GM12878 (cell line): ENCODE results near the gene NRXN3. TPM values are rescaled to one million over a fixed set of nuclear protein-coding genes. Genes with fewer than 3 reads are reported as not detected.

Experiments used
- ATAC-seq: fragments of 200-7000 bp; cut with Tn5 transposase; 3 replicates; pipeline ENCODE4 v1.9.1; 2020; ENCODE audit warnings: mild to moderate bottlenecking, moderate library complexity
- BruUV-seq: library from RNA; stranded (reverse); fragments of 400-500 nt; replicated peaks from 2 replicates; lab custom pipeline; 2021; lab: Mats Ljungman, UMichigan
- CTCF ChIA-PET: fragments of 300-600 bp; sonication (Branson Sonifier 250); formaldehyde crosslinking; extraction: SDS; loops from one replicate; lab custom pipeline; 2021; ENCODE audit warnings: inconsistent platforms; lab: Yijun Ruan, JAX
- POLR2A ChIA-PET: fragments of 350-600 bp; formaldehyde crosslinking; extraction: SDS; loops from one replicate; lab custom pipeline; 2021; ENCODE audit warnings: inconsistent platforms; lab: Charles Lee
- RAD21 ChIA-PET: fragments of 300-600 bp; sonication (Branson Sonifier 250); formaldehyde crosslinking; loops from one replicate; lab custom pipeline; 2023; ENCODE audit warnings: antibody characterized with exemption; ENCODE audit not compliant: unreplicated experiment; lab: Charles Lee
- SMC1A ChIA-PET: fragments of 300-600 bp; sonication (Branson Sonifier 250); formaldehyde crosslinking; loops from one replicate; lab custom pipeline; 2023; ENCODE audit not compliant: unreplicated experiment, uncharacterized antibody; lab: Charles Lee
- DNase-seq: peaks from one replicate; pipeline ENCODE4 v3.0.0-alpha.2; 2011; ENCODE audit warnings: low read depth, low spot score
- FAIRE-seq: peaks from 3 replicates; lab custom pipeline; 2011; peaks lifted over from hg19 to GRCh38; lab: Jason Lieb, UNC
- H2AFZ ChIP-seq: 2 replicates; pipeline ENCODE4 v1.6.0; 2011; ENCODE audit warnings: low read depth, low read length, control low read depth; ENCODE audit not compliant: control insufficient read depth
- H3K27ac ChIP-seq: 2 replicates; pipeline ENCODE4 v1.5.1; 2011; ENCODE audit warnings: control low read depth; ENCODE audit not compliant: control insufficient read depth, insufficient read depth
- H3K27me3 ChIP-seq, 2 experiments: replicated peaks in 1 of 2; 2 replicates each; pipeline versions ENCODE4 v1.6.0 to v1.6.1; 2011; ENCODE audit warnings: low read length in 1 of 2; ENCODE audit not compliant: control insufficient read depth in 2 of 2, insufficient read depth in 2 of 2
- H3K36me3 ChIP-seq, 2 experiments: 2 replicates each; pipeline ENCODE4 v1.5.1; 2011; ENCODE audit warnings: low read length in 1 of 2; ENCODE audit not compliant: control insufficient read depth in 2 of 2, insufficient read depth in 2 of 2
- H3K4me1 ChIP-seq: 2 replicates; pipeline ENCODE4 v1.6.1; 2011; ENCODE audit warnings: mild to moderate bottlenecking, low read length, moderate library complexity, mixed read lengths; ENCODE audit not compliant: control insufficient read depth, insufficient read depth
- H3K4me2 ChIP-seq: 2 replicates; pipeline ENCODE4 v1.6.0; 2011; ENCODE audit warnings: control low read depth; ENCODE audit not compliant: control insufficient read depth, insufficient read depth
- H3K4me3 ChIP-seq: fragments of 200-600 bp; sonication (generic); 2 replicates; pipeline ENCODE4 v1.5.1; 2016
- H3K79me2 ChIP-seq: 2 replicates; pipeline ENCODE4 v1.6.0; 2011; ENCODE audit warnings: low read length; ENCODE audit not compliant: control insufficient read depth, insufficient read depth
- H3K9ac ChIP-seq: 2 replicates; pipeline ENCODE4 v1.8.0; 2011; ENCODE audit warnings: low read length, control low read depth, mixed read lengths; ENCODE audit not compliant: control insufficient read depth, insufficient read depth
- H3K9me3 ChIP-seq: replicated peaks from 3 replicates; pipeline ENCODE4 v1.5.1; 2011; ENCODE audit warnings: mild to moderate bottlenecking, low read length; ENCODE audit not compliant: control insufficient read depth, insufficient read depth
- H4K20me1 ChIP-seq: 2 replicates; pipeline ENCODE4 v1.6.0; 2011; ENCODE audit not compliant: control insufficient read depth, insufficient read depth
- ATF7 ChIP-seq: fragments of 450-650 bp; IDR thresholded peaks from 2 replicates; pipeline ENCODE4 v1.6.1; 2016; ENCODE audit warnings: low read depth, mild to moderate bottlenecking
- CHD1 ChIP-seq: IDR thresholded peaks from 2 replicates; pipeline ENCODE4 v1.6.1; 2012; ENCODE audit warnings: low read depth, low read length, improper control_type of control experiment
- JUND ChIP-seq: IDR thresholded peaks from 2 replicates; pipeline ENCODE4 v1.6.1; 2012; ENCODE audit warnings: low read depth, mild to moderate bottlenecking, low read length, improper control_type of control experiment, moderate library complexity
- NR2C2 ChIP-seq: IDR thresholded peaks from 2 replicates; pipeline ENCODE4 v1.6.1; 2011; ENCODE audit warnings: borderline replicate concordance, low read depth; ENCODE audit not compliant: control insufficient read depth, insufficient read length
- REST ChIP-seq: IDR thresholded peaks from 2 replicates; pipeline ENCODE4 v1.6.1; 2012; ENCODE audit warnings: mild to moderate bottlenecking, low read depth, low read length
- SIN3A ChIP-seq: IDR thresholded peaks from 2 replicates; pipeline ENCODE4 v1.6.1; 2012; ENCODE audit warnings: low read depth, low read length, improper control_type of control experiment
- SMARCA5 ChIP-seq: fragments of 450-650 bp; IDR thresholded peaks from 2 replicates; pipeline ENCODE4 v1.6.1; 2017; ENCODE audit warnings: mild to moderate bottlenecking
- TBL1XR1 ChIP-seq: IDR thresholded peaks from 2 replicates; pipeline ENCODE4 v1.6.1; 2012; ENCODE audit warnings: low read depth, low read length, improper control_type of control experiment
- TCF12 ChIP-seq: IDR thresholded peaks from 2 replicates; pipeline ENCODE4 v1.6.1; 2011; ENCODE audit warnings: low read depth, mild to moderate bottlenecking, low read length
- USF2 ChIP-seq: IDR thresholded peaks from 2 replicates; pipeline ENCODE4 v1.6.1; 2011; ENCODE audit warnings: low read depth, low read length, improper control_type of control experiment, borderline replicate concordance
- whole genome bisulfite sequencing: methylation state at CpG from one replicate; pipeline ENCODE4 v1.1.6; 2016; ENCODE audit warnings: low lambda C conversion rate; ENCODE audit not compliant: insufficient replicate concordance, insufficient coverage; ENCODE audit errors: missing lambda C conversion rate; 5-methylcytosine and 5-hydroxymethylcytosine counted together
- in situ Hi-C: fragments of 300-500 bp; cut with MboI; formaldehyde crosslinking; loops from 9 replicates; pipeline ENCODE4 v1.14.3; 2018; ENCODE audit warnings: mixed read lengths
- intact Hi-C: fragments of 100-400 bp; cut with micrococcal nuclease; formaldehyde crosslinking; loops from one replicate; pipeline ENCODE4 v1.14.2; 2022; ENCODE audit not compliant: unreplicated experiment
- polyA plus RNA-seq, 11 experiments: library from polyadenylated mRNA; depleted of rRNA in 4 of 11; unstranded in 6 of 11; stranded (reverse) in 5 of 11; fragments of >200 nt; fragmentation: Nextera tagmentation in 4 of 11; fragmentation: Illumina TruSeq in 1 of 11; extraction: Ambion mirVana in 4 of 11; extraction: Trizol in 1 of 11; gene quantifications; 1 replicate in 1 of 11; 2 replicates in 10 of 11; pipeline versions ENCODE4 v1.2.1 to v1.2.3, GENCODE V29; 2011 to 2016; ENCODE audit warnings: inconsistent platforms in 2 of 11, missing spikeins in 2 of 11, low read depth in 1 of 11
- total RNA-seq, 4 experiments: library from RNA; depleted of rRNA in 3 of 4; stranded (reverse); fragments of >200 nt in 3 of 4; fragmentation: Illumina TruSeq in 1 of 4; extraction: Trizol in 1 of 4; gene quantifications; 2 replicates each; pipeline versions ENCODE4 v1.2.1 to v1.2.3, GENCODE V29; 2013 to 2021

Gene NRXN3
- total and polyA plus RNA-seq, 10 of the 15 experiments (the other 5 are each of a cell fraction or from before 2014, with no cell fraction given): 0.52 to 3.3 (median 1.4) TPM

- H2AFZ ChIP-seq: no peak overlapping the region
- in situ Hi-C loops: no loop called here
- no peak for ATAC-seq
- intact Hi-C loops: no loop called here
- WGBS: 3% methylated on average over 6 of the region's 6 CpGs
- no peak for TF ChIP-seq CHD1
- no peak for TF ChIP-seq ATF7
- no peak for TF ChIP-seq SIN3A
- no peak for TF ChIP-seq JUND
- no peak for TF ChIP-seq TBL1XR1
- no peak for TF ChIP-seq NR2C2
- no peak for TF ChIP-seq SMARCA5
- no peak for TF ChIP-seq REST
- TF ChIP-seq USF2: no peak
- TF ChIP-seq TCF12: no peak
- TF ChIP-seq, all 136 proteins: peak for 0
- FAIRE-seq (no peak), DNase-seq (no peak)
- POLR2A ChIA-PET: no interaction called here
- Histone ChIP-seq H3K9ac (no peak overlapping the region), H3K9me3 (no peaks in the 10 kb centered on the region), H3K4me2 (no peak overlapping the region), H3K36me3 (no peaks in the 10 kb centered on the region; a peak in 1 of 4 replicates), H3K27me3 (no peaks in the 10 kb centered on the region), H3K27ac (no peak overlapping the region), H3K4me1 (no peaks in the 10 kb centered on the region), H4K20me1 (no peaks in the 10 kb centered on the region), H3K79me2 (no peaks in the 10 kb centered on the region), H3K4me3 (no peak overlapping the region)
- RAD21 ChIA-PET: no interaction called here
- CTCF ChIA-PET: interaction anchor here (1.5 kb wide), 1 partner anchor 10 kb away, joined by 3 read pairs; no protein-coding TSS in a partner anchor
- no TSS peak for BruUV-seq
- SMC1A ChIA-PET: no interaction called here
Observed at GRCh38 chr14:79101388-79101787, 931.2 kb downstream of the NRXN3 start.
